WI38 (cell line): ENCODE results near the gene ANKRD30B.
"Not testable (repeated sequence)": the region's sequence is repeated elsewhere in the genome, so short reads cannot be mapped to it uniquely, and the experiment has no call there.

Experiments
- H3K4me3 ChIP-seq: 2 replicates; pipeline ENCODE4 v1.5.1; 2011; ENCODE audit warnings: low read depth, mild to moderate bottlenecking, control low read depth, low read length
- CTCF ChIP-seq: IDR thresholded peaks from 2 replicates; pipeline ENCODE4 v1.5.1; 2012; ENCODE audit warnings: low read depth, mild to moderate bottlenecking, control low read depth, low read length

Gene ANKRD30B

GRCh38 chr18:14747513-14748474 lies at the start of gene ANKRD30B:
Gene ANKRD30B, plus strand, starts transcription at chr18:14748172. Its CDS starts 248 bp downstream, at chr18:14748420.
- H3K4me3 ChIP-seq: no peak within 1 kb of the TSS
- no peak for TF ChIP-seq CTCF

- H3K4me3 ChIP-seq: not testable (repeated sequence)
Measured at GRCh38 chr18:14701286-14702040, 46.5 kb upstream of the ANKRD30B start.

GRCh38 chr18:14709761-14710160 lies 38.2 kb upstream of the ANKRD30B start:
- H3K4me3 ChIP-seq: not testable (repeated sequence)

- not testable (repeated sequence) for H3K4me3 ChIP-seq
Measured at GRCh38 chr18:14721569-14721968, 26.4 kb upstream of the ANKRD30B start.

- H3K4me3 ChIP-seq: not testable (repeated sequence)
Measured at GRCh38 chr18:14739056-14739455, 8.9 kb upstream of the ANKRD30B start.

- TF ChIP-seq CTCF: no peak
- no peak overlapping the region for H3K4me3 ChIP-seq
Measured at GRCh38 chr18:14746897-14747296, 1.1 kb upstream of the ANKRD30B start.

- no peak overlapping the region for H3K4me3 ChIP-seq
- no peak for TF ChIP-seq CTCF
Measured at GRCh38 chr18:14748496-14748895, 524 bp downstream of the ANKRD30B start.

GRCh38 chr18:14763566-14763965 lies 15.6 kb downstream of the ANKRD30B start:
- H3K4me3 ChIP-seq: not testable (repeated sequence)

- H3K4me3 ChIP-seq: no peak overlapping the region
- no peak for TF ChIP-seq CTCF
Measured at GRCh38 chr18:14767474-14767873, 19.5 kb downstream of the ANKRD30B start.

GRCh38 chr18:14768241-14768640 lies 20.3 kb downstream of the ANKRD30B start:
- TF ChIP-seq CTCF: no peak
- H3K4me3 ChIP-seq: no peak overlapping the region
